NCI-H345 (cell line): ENCODE measurements around the gene CLBA1.
A peak's percentile ranks its signal among the peaks of the same experiment; 100 is the strongest.

Source experiments
- DNase-seq: peaks from one replicate; lab custom pipeline; 2025; lab: John Stamatoyannopoulos, UW

CLBA1 gene

DNA sequence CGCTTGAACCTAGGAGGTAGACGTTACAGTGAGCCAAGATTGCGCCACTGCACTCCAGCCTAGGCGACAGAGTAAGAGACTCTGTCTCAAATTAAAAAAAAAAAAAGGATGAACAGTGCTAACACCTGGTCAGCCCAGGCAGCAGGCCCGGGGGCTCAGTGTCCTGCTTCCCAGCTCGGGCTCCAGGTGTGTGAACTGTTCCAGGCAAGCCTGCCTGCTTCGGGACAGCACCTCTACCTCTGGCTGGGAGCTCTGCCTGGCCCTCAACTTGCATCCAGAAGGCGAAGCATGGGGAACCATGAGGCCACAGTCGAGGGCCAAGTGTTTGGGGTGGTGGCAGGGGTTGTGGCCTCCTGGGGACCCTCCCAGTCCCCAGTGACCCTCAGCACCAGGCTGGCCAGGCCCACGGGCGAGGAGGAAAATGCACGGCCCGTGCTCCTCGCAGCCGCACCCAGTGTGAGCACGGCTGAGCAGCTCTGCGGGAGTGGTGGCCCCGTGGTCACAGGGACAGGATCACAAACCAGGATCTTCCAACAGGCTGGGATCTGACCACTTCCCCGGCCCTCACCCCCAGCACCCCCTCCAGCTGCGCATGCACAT lies 19.8 kb downstream of the CLBA1 start:
- no peak for DNase-seq

DNA sequence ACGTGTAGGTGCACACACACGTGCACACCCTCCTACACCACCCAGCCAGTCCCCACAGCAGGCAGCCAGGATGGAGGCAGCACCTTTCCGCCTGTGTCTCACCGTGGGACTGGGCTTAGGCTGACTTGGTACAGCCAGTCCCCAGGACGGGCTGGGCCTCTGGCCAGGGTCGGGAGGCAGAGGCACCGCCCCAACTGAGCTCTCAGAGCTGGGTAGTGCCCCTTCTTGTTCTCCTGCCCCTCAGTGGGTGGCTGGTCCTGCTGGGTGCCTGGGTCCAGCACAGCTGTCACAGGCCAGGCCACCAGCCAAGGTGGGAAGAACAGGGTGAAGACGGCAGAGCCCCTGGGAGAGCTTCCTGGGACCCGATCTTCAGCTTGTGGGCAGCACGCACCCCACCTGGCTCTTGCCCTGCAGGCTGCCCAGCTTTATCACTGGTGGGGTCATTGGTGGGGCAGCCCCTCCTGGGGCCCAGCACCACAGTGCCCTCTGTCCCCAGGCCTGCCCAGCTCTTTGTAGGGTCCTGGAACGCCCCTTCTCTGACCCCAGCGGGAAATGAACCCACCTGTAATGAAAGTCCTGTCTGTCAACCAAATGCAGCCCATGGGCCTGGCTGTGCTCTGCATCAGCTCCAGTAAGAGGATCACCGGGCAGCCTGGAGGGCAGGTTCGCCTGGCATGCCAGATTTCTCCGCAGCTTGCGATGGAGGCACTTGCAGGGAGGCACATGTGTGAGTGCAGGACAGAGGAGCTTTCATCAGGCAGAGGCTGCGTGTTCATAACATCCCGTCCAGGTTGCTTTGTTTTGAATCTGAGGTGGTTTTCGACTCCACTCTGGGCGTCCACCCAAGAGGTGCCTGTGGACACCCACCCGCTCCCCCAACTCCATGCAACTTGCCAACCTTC lies 20.6 kb downstream of the CLBA1 start:
- DNase-seq: no peak

DNA sequence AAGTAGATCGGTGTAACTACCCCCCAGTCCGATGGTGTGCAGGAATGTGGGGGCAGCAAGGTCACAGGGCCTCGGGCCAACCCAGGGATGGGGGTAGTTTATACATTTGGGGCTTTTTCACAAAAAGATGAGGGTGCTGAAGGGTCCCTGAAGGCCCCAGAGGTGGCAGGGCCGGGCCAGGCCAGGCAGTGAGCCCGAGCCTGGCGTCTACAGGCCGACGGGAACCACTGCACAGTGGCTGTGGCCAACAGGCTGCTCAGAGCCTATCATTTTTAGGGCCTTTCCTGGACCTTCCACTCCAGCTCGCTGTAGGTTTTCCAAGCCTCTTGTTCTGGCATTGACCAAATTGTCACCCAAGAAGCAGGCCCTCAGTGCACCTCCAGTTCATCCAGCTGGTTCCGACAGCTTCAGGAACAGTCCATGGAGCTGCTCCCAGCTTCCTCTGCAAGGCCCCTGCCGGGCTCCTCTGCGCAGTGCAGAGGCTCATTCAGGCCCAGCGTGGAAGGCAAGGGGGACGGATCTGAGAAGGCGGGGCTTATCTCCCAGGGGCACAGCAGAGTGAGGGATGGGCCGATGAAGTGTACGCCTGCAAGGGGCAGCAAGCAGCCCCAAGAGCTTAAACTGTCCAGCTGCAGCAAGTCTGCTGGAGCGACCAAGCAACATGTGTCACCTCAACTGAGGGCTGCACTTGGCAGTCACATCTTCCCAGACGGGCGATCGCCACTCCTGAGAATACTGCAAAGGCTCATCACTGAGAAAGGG lies 21.4 kb downstream of the CLBA1 start:
- DNase-seq: no peak

DNA sequence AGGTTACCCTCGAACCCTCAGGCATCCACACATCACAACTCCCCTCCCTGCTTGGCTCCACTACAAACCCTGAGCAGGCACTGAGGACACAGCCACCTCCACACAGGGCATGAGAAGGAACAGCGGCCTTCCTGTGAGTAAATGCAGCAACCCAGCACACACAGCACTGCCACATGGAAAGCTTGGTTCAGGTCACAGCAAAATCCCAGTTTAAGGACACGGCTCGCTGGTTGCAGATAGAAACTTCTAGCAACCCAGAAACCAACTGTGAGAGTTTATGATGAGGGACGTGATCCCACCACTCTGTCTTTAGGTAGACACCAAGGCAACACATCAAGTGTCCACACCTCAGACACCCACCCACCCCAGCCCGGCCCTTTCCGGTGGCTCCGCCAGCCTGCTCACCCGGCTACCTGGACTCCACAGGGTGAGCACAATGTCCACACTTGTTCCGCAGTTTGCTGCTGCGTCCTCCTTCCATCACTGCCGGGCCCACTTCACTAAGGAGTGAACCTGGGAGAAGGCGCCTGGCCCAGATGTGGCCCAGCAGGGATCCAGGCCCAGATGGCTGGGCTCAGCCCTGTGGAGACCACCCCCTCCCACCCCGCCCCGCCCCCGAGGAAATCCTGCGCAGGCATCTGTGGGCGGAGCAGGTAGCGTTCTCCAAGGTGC lies 22.1 kb downstream of the CLBA1 start:
- DNase-seq: no peak

DNA sequence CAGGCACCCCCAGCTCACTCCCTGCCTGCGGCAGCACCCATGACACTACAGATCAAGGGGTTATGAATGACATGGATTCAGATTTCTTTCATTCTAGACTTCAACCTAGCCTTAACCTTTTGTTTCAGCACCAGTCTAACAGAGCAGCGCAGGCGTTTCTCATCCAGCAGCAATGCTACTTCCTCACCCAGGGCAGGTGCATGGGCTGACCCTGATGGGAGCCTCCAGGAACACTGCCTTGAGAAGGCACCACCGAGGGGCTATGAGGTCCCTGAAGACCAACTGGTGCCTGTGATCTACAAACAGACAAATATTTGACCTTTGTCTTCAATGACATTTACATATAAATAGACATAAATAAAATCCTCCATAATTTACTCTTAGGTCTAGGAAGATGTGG lies 24.5 kb downstream of the CLBA1 start:
- no peak for DNase-seq

DNA sequence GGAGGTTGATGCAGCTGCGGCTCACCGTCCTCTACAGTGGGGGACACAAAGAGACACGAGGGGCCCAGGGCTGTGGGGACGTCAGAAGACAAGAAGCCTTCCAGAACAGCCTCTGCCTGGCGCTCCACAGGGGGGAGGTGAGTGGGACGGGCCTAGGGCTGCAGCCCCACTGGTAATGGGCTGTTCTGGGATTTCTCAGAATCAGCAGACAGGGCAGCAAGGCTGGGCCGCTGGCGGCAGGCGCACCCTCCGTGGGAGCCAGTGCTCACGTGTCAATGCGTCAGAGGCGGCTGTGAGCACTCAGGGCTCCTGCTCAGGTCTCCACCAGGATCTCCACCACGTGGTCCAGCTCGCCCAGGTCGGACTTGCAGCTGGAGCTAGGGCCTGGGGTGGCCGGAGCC lies 25.3 kb downstream of the CLBA1 start:
- DNase-seq: no peak

DNA sequence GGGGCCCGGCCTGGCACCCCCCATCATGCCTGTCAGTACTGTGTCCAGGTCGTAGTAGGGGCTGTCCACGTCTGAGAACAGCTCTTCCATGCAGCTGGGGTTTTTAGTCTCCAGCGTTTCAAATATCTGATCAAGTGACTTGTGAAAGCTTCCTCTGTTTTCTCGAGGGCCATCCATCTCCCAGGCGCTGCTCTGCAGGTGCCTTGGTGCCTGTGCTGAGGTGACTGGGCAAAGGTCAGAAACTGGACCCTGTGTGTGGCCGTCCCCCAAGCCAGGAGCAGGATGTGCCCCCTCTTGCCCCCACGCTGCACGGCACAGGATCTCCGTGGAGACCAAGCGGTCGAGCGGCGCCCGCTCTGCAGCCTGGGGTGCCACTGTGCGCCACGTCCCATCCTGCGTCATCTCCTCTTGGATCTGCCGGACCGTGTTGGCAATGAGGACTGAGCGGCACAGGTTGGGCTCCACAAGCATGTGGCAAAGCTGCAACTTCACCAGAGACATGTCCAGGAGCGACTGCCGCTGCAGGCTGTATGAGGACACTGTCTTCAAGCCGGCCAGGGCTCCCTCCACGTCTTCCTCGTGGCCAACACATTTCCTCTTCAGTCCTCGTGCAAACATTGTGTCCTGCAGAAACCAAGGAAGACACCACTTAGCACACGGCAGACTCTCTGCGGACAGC lies 25.9 kb downstream of the CLBA1 start:
- no peak for DNase-seq

DNA sequence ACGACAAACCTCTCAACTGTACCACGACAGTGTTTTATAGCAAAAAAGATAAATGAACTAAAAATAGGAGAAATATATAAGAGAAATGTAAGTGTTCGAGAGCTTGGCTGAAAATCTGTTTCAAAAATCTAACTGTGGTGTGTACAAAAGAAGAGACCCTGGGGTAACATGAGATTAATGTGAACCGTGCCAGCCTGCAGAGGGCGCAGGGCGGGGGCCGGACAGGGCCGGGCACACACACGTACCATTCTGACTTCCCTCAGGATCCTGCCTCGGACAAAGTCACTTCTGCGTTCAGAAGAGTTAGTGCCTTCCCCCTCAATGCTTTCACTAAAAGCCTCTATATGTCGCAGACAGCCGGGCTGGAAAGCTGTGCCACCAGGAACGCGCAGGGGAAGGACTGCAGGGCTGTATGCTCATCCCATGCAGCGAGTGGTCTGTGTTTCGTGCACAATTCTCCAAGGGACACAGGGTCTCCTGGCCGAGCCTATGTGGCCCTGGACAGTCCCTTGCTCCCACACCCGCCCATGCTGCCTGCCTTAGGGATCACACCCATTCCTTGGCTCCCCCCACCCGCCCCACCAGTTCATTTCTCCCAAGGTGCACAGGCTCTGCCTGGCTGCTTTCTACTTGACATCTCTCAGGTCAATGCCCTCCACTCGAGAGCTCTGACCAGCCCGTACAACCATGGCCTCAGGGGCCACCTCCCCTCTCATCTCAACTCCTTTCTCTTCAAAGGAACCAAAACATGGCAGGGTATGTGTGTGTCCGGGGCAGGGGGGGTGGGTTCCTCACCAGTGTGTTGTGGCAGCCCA lies 26.8 kb downstream of the CLBA1 start:
- no peak for DNase-seq

DNA sequence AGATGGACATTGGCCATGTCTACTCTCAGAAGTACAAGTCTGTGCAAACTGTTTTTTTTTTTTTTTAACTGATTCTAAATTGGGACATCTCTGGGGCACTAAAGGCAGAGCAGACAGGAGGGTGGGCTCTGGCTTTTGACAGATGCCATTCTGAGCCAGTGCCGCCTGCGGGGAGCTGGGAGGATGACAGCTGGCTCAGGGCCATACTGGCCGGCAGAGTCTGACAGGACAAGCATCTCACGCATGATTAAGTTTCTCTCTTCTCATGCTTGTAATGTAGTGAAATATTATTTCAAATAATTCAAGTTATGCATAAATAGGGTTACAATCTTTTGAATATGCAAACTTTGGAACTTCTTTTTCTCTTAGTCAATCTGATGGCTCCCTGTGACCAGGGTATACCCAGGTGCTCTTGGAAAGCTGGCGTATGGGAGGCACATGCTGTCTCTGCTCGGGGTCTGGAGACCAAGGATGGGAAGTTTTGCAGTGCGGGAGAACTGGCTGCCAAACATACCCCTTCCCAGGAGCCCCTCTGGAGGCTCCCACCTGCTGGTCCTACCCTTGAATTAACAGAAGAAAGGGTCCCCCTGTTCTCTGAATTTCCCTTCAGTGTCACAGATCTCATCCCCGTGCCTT lies 27.7 kb downstream of the CLBA1 start:
- no peak for DNase-seq

DNA sequence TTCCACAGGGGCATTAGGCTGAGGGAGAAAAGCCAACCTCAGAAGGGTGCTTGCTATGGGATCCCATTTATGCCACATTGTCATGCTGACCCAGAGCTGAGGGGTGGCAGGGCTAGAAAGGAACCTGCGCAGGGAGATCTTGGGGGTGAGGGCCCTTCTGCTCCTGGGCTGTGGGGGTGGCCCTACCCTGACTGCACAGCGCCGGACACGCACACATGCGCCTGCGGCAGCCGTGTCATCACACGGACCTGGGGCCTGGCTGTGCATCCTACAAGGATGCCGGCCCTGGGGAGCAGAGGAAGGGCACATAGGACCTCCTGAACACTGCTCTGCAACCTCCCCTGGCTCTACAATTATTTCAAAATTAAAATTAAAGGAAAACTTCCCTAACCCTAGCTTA lies 28.4 kb downstream of the CLBA1 start:
- no peak for DNase-seq

DNA sequence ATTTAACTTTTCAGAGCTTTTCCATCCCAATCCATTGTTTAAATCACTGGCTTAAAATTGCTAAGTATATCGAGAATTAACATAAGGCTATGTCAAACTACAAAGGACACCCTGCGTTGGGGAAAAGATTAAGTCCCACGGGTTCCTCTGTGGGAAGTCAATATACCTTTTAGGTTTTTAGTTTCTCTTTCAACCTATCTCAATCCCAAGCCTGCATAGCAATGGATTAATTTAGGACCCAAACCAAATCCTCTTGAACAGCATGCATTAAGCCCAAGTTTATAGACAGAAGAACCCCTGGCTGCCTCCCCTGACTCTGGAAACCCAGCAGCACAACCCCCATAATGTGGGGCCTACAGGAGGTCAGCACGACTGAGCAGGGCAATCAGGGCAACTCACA lies 29.0 kb downstream of the CLBA1 start:
- no peak for DNase-seq

DNA sequence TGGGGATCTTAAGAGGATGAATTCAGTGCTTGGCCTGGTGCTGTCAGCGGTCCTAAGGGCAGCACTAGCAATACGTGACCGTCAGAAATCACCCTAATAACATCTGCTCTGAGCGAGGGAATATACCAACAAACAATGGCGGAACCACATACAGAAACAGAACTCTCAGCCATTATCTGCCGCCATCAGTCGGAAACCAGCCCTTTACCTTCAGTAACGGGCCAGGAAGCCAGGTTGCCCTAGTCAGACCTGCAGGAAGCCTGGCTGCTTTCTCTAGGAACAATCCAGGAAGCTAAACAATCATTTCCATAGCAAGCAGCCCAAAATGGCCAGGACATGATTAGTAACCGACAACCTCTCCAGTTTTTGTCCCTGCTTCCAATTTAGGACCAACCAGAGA lies 29.7 kb downstream of the CLBA1 start:
- no peak for DNase-seq

DNA sequence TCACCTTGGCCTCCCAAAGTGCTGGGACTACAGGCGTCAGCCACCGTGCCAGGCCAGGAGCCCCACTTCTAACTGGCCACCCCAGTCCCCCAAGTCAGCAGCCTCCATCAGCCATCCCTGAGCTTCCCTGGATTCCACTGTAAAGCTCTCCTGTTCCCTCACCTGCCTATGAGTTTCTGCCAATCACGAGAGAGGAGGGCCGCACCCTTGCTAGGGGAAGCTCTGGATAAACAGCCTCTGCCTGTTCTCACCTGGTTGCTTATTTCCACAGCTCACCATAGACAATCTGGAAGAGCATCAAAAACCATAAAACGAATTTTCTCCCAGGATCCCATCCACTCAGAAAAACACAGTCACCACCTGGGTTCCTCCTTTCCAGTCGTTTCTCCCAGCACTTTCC lies 30.3 kb downstream of the CLBA1 start:
- no peak for DNase-seq

DNA sequence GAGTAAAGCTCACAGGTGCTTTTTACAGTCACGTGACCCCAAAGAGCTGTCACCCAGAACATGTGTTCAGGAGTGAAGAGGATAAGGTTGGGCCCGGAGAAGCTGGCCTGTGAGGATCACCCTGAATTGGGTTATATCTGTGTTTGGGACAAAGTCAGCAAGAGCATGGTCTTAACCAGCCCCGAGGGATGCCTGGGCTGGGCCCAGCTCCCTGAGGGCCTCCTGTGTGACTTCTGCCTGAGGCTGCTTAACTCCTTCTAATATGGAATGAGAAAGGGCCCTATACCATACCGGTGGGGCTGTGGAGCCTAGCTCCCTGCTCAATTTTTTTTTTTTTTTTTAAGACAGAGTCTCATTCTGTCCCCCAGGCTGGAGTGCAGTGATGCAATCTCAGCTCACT lies 32.8 kb downstream of the CLBA1 start:
- no peak for DNase-seq

DNA sequence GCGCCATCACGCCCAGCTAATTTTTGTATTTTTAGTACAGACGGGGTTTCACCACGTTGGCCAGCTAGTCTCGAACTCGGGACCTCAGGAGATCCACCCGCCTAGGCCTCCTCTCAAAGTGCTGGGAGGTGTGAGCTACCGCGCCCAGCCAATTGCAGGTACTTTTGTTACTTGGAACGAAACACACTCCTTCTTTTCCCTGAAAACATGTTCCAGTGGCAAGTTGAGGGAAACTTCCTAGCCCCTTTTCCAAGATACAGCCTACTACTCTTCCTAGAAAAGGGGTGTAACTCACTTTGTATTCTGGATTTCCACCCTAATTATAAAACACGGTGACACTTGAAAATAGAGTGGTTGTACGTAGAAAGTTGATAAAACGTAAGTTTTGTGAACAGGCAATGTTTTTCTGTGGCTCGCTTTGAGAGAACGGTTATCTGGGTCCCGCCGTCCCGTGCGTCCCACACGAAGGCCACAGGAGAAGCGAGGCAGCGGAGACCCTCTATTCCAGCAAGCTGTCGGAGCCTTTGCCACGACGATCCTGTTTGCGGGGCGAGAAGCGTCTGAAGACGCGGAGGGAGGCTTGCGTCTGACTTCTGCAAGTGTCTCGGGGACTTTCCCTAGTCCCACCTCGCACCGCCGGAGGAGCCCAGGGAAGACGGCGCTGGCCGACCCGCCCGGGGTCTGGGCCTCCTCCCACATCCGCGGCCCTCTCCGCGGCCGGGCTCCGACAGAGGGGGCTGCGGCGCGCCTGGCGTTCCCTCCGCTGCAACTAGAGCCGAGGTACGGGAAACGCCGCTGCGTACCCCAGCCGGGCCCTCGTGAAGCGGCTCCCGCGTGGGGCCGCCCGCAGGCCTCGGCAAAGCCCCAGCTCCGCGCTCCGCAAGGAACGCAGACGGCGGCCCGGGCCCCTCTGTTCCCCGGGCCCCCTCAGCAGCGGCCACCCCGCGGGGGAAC lies 34.5 kb downstream of the CLBA1 start:
- DNase-seq: no peak

DNA sequence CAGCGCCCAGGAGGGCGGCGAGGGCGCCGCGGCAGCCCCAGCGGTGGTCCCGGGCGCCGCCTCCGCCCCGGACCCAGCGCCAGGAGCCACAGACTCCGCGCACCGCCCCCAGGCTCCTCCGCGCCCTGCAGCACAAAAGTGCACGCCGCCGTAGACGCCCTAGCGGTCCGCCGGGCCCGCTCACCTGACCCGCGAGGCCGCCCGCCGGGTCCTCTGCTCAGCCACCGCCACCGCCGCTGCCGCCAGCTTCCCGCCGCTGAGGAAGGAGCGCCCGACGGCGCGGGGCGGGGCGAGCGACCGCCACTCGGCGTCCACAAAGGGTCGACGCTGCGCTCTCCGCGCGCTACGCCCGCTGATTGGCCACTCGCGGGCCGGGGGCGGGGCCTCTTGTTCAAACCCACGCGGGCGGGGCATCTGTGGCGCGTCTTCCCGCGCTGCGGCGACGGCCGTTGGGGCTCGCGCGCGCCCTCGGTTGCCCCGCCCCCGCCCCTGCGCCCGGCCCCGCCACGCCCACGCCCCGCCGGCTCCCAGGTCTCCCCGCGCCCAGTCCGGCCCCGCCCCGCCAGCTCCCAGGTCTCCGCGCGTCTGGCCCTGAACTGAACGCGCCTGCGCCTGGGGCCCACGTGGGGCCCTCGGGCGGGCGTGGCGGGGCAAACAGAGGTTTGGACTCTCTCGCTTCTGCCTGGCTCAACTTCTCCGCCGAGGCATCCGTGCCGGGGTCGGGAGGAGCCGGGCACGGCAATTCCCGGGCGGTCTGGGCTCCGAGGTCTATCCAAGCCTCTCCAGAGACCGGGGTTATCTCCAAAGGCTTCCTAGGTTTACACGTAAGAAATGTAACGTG lies 35.4 kb downstream of the CLBA1 start, which contains the start of gene CDCA4:
Gene CDCA4, minus strand, starts transcription at position 269 of the 841 bp plus-strand sequence. CDS start 9,154 bp downstream, outside the sequence.
- peak; percentile 98 for DNase-seq

DNA sequence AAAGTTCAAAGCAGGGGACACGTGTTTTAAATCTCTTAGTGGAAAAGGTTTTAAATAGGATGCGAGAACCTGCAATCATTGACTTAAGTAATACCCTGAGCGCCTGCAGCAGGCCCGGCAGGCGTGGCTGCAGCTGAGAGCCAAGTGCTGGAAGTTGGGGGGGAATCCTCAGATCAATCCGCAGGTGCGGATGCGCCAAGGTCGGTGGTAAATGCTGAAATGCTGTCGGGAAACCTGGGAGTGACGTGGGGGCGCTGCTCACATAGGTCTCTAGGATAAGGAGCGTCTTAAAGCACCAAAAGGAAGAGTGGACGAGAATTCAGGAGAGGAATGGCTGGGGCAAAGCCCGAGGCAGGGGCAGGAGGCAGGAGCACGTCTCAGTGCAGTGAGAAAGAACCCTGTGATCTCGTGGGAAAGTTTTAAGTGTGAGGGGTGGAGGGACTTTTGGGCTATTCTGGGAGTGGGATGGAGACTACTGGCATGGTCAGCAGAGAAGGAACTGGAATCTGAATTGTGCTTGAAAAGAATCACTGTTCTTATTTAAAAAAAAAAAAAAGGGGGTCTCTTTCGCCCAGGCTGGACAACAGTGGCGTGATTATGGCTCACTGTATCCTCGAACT lies 36.2 kb downstream of the CLBA1 start:
- DNase-seq: peak; percentile 47

DNA sequence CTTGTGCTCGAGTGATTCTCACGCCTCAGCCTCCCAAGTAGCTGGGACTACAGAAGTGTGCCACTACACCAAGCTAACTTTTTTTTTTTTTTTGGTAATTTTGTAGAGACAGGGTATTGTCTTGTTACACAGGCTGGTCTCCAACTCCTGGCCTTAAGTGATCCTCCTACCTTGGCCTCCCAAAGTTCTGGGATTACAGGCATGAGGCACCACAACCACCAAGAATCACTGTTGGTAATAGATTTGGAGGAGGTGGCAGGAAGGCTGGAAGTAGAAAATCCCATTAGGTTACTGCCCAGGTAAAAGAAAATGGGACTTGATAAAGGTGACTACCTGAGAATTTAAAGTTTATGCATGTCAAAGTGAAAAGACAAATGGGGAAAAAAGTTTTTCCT lies 36.7 kb downstream of the CLBA1 start:
- DNase-seq: no peak
